KMS-11 (cell line): ENCODE results near the gene CDC25A.

Experiments used
- H2AFZ ChIP-seq: fragments of 200-600 bp; sonication (generic); 2 replicates; pipeline ENCODE4 v1.6.1; 2016; ENCODE audit warnings: antibody characterized with exemption, mixed run types, low read depth
- H3K27ac ChIP-seq: fragments of 200-600 bp; sonication (generic); 2 replicates; pipeline ENCODE4 v1.6.1; 2016; ENCODE audit warnings: mild to moderate bottlenecking, mixed run types
- H3K27me3 ChIP-seq: fragments of 200-600 bp; sonication (generic); 2 replicates; pipeline ENCODE4 v1.6.1; 2017; ENCODE audit warnings: mild to moderate bottlenecking, low read depth, mixed run types, moderate library complexity; ENCODE audit not compliant: insufficient read depth
- H3K36me3 ChIP-seq: fragments of 200-600 bp; sonication (generic); 2 replicates; pipeline ENCODE4 v1.6.1; 2017; ENCODE audit warnings: mild to moderate bottlenecking, mixed run types; ENCODE audit not compliant: insufficient read depth
- H3K4me1 ChIP-seq: fragments of 200-600 bp; sonication (generic); 2 replicates; pipeline ENCODE4 v1.6.1; 2016; ENCODE audit warnings: mild to moderate bottlenecking, low read depth, mixed run types; ENCODE audit not compliant: poor library complexity, severe bottlenecking
- H3K4me2 ChIP-seq: fragments of 200-600 bp; sonication (generic); 2 replicates; pipeline ENCODE4 v1.7.0; 2016; ENCODE audit warnings: mild to moderate bottlenecking, mixed run types
- H3K4me3 ChIP-seq: fragments of 200-600 bp; sonication (generic); IDR thresholded peaks from 2 replicates; pipeline ENCODE4 v1.6.1; 2017; ENCODE audit warnings: low read depth, low read length, mixed read lengths; ENCODE audit not compliant: insufficient read depth
- H3K79me2 ChIP-seq: fragments of 200-600 bp; sonication (generic); 2 replicates; pipeline ENCODE4 v1.6.1; 2016; ENCODE audit warnings: low read depth, mixed run types; ENCODE audit not compliant: insufficient read depth
- H3K9ac ChIP-seq: fragments of 200-600 bp; sonication (generic); 2 replicates; pipeline ENCODE4 v1.6.1; 2016; ENCODE audit warnings: mild to moderate bottlenecking, mixed run types
- H4K20me1 ChIP-seq: fragments of 200-600 bp; sonication (generic); 2 replicates; pipeline ENCODE4 v1.6.1; 2016; ENCODE audit warnings: mild to moderate bottlenecking, mixed run types; ENCODE audit not compliant: insufficient read depth
- TF ChIP-seq, protein P1 (sequence below): fragments of 200-600 bp; sonication (generic); conservative IDR thresholded peaks from 2 replicates; pipeline ENCODE4 v1.6.1; 2017; ENCODE audit warnings: low read depth, mild to moderate bottlenecking, antibody characterized with exemption, low read length, moderate library complexity, mixed read lengths

CDC25A gene

DNA sequence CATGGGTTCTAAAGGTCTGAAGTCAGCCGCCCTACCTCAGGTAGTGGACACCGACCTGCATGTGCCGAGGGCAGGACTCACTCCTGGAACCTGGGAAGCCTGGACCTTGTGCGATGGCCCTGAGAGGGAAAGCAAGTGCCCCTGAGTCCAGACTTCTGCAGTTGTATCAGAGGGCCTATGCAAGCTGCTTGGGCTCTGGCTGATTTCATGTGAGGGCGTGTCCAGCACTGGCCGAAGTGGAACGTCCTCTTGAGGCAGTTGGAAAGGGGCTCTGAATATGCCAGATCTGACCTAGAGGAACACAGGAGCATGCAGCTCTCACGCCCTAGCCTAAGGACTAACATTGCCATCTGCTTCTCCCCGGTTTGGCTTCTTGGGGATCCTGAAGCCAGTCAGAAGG is 32.5 kb upstream of the CDC25A start:
- no peaks in the 10 kb centered on the region for H3K4me1 ChIP-seq
- H3K9ac ChIP-seq: no peak overlapping the region
- H3K27ac ChIP-seq: no peak overlapping the region
- no peaks in the 10 kb centered on the region for H3K79me2 ChIP-seq
- no peak overlapping the region for H2AFZ ChIP-seq
- no peaks in the 10 kb centered on the region for H3K27me3 ChIP-seq
- no peak overlapping the region for H3K4me2 ChIP-seq
- no peaks in the 10 kb centered on the region for H4K20me1 ChIP-seq
- TF ChIP-seq, protein P1, sequence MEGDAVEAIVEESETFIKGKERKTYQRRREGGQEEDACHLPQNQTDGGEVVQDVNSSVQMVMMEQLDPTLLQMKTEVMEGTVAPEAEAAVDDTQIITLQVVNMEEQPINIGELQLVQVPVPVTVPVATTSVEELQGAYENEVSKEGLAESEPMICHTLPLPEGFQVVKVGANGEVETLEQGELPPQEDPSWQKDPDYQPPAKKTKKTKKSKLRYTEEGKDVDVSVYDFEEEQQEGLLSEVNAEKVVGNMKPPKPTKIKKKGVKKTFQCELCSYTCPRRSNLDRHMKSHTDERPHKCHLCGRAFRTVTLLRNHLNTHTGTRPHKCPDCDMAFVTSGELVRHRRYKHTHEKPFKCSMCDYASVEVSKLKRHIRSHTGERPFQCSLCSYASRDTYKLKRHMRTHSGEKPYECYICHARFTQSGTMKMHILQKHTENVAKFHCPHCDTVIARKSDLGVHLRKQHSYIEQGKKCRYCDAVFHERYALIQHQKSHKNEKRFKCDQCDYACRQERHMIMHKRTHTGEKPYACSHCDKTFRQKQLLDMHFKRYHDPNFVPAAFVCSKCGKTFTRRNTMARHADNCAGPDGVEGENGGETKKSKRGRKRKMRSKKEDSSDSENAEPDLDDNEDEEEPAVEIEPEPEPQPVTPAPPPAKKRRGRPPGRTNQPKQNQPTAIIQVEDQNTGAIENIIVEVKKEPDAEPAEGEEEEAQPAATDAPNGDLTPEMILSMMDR: no peak
- H3K36me3 ChIP-seq: no peaks in the 10 kb centered on the region
- no peak overlapping the region for H3K4me3 ChIP-seq

GRCh38 chr3:48219543-48219942 is 31.3 kb upstream of the CDC25A start:
- Histone ChIP-seq H3K4me2 (no peak overlapping the region), H3K9ac (no peak overlapping the region), H3K79me2 (no peaks in the 10 kb centered on the region), H3K4me3 (no peak overlapping the region), H3K27me3 (no peaks in the 10 kb centered on the region), H3K4me1 (no peaks in the 10 kb centered on the region), H4K20me1 (no peaks in the 10 kb centered on the region), H2AFZ (no peak overlapping the region), H3K36me3 (no peaks in the 10 kb centered on the region), H3K27ac (no peak overlapping the region)
- TF ChIP-seq, protein P1: no peak

DNA sequence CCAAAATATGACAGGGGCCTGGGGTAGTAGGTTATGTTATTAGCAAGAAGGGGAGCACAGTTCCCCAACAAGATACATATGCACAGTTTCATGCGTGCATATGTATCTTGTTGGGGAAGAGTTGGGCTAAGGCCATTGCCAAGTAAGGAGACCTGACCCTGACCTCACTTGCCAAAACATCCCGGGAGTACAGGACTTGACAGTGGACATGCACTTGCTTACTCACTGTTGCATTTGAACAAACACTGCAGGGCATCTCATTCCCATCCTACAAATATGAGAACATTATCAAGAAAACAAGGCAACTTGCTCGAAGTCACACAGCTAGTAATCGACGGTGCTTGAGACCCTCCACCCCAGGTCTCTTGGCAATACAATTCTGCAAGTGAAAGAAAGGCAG is 30.3 kb upstream of the CDC25A start:
- TF ChIP-seq, protein P1: no peak
- Histone ChIP-seq H3K27me3 (no peaks in the 10 kb centered on the region), H3K4me2 (no peak overlapping the region), H3K79me2 (no peaks in the 10 kb centered on the region), H3K9ac (no peak overlapping the region), H3K4me3 (no peak overlapping the region), H3K27ac (no peak overlapping the region), H2AFZ (no peak overlapping the region), H4K20me1 (no peaks in the 10 kb centered on the region), H3K4me1 (no peaks in the 10 kb centered on the region), H3K36me3 (no peaks in the 10 kb centered on the region)

- TF ChIP-seq, protein P1: no peak
- no peak overlapping the region for H3K9ac ChIP-seq
These were observed 29.2 kb upstream of the CDC25A start for GRCh38 chr3:48217449-48217848.

GRCh38 chr3:48215876-48216275 is 27.7 kb upstream of the CDC25A start:
- Histone ChIP-seq H4K20me1 (no peaks in the 10 kb centered on the region), H3K4me3 (no peak overlapping the region), H3K79me2 (no peaks in the 10 kb centered on the region), H3K4me2 (no peak overlapping the region), H3K36me3 (no peaks in the 10 kb centered on the region), H3K4me1 (no peaks in the 10 kb centered on the region), H3K9ac (no peak overlapping the region), H3K27ac (no peak overlapping the region), H3K27me3 (no peaks in the 10 kb centered on the region), H2AFZ (no peak overlapping the region)
- TF ChIP-seq, protein P1: no peak

More at GRCh38 chr3:48217449-48217848, 29.2 kb upstream of the CDC25A start:
- no peaks in the 10 kb centered on the region for H4K20me1 ChIP-seq
- H3K36me3 ChIP-seq: no peaks in the 10 kb centered on the region
- no peaks in the 10 kb centered on the region for H3K27me3 ChIP-seq
- H3K4me1 ChIP-seq: no peaks in the 10 kb centered on the region
- H3K79me2 ChIP-seq: no peaks in the 10 kb centered on the region
- no peak overlapping the region for H3K4me3 ChIP-seq
- H3K4me2 ChIP-seq: no peak overlapping the region
- no peak overlapping the region for H2AFZ ChIP-seq
- no peak overlapping the region for H3K27ac ChIP-seq
